Loucy (cell line): ENCODE results near the gene TM9SF3.

Source experiments
- H2AFZ ChIP-seq: fragments of 200-600 bp; sonication (generic); 2 replicates; pipeline ENCODE4 v1.6.0; 2016; ENCODE audit warnings: antibody characterized with exemption, mild to moderate bottlenecking, low read length, moderate library complexity
- H3F3A ChIP-seq: fragments of 200-600 bp; 2 replicates; pipeline ENCODE4 v1.6.0; 2016; ENCODE audit warnings: antibody characterized with exemption, low read depth, mild to moderate bottlenecking
- H3K27me3 ChIP-seq: fragments of 200-600 bp; sonication (generic); 2 replicates; pipeline ENCODE4 v1.6.1; 2014; ENCODE audit warnings: low read length, mild to moderate bottlenecking; ENCODE audit not compliant: insufficient read depth, poor library complexity, severe bottlenecking
- H3K36me3 ChIP-seq: fragments of 200-600 bp; sonication (generic); 2 replicates; pipeline ENCODE4 v1.6.1; 2016; ENCODE audit warnings: low read length; ENCODE audit not compliant: insufficient read depth
- H3K4me1 ChIP-seq: fragments of 200-600 bp; sonication (generic); 2 replicates; pipeline ENCODE4 v1.5.1; 2014; ENCODE audit warnings: low read length, mild to moderate bottlenecking; ENCODE audit not compliant: insufficient read depth, poor library complexity, severe bottlenecking
- H3K4me2 ChIP-seq: fragments of 200-600 bp; sonication (generic); 2 replicates; pipeline ENCODE4 v1.6.0; 2014; ENCODE audit warnings: antibody characterized with exemption, low read length, low read depth, mild to moderate bottlenecking; ENCODE audit not compliant: poor library complexity, severe bottlenecking
- H3K4me3 ChIP-seq: fragments of 200-600 bp; sonication (generic); 2 replicates; pipeline ENCODE4 v1.5.1; 2014; ENCODE audit warnings: low read length, mild to moderate bottlenecking, mixed read lengths; ENCODE audit not compliant: poor library complexity, severe bottlenecking
- H3K79me2 ChIP-seq: fragments of 200-600 bp; sonication (generic); 2 replicates; pipeline ENCODE4 v1.6.1; 2014; ENCODE audit warnings: low read length; ENCODE audit not compliant: insufficient read depth
- H3K9ac ChIP-seq: fragments of 200-600 bp; sonication (generic); 2 replicates; pipeline ENCODE4 v1.6.0; 2014; ENCODE audit warnings: mild to moderate bottlenecking, low read depth, low read length, moderate library complexity; ENCODE audit not compliant: poor library complexity, severe bottlenecking
- H3K9me2 ChIP-seq: fragments of 200-600 bp; sonication (generic); replicated peaks from 2 replicates; pipeline ENCODE4 v1.6.1; 2016; ENCODE audit warnings: low read depth, low read length, mixed read lengths
- H3K9me3 ChIP-seq: fragments of 200-600 bp; sonication (generic); 2 replicates; pipeline ENCODE4 v1.6.1; 2014; ENCODE audit warnings: mild to moderate bottlenecking, antibody characterized with exemption, low read length, low read depth; ENCODE audit not compliant: insufficient read depth
- H4K20me1 ChIP-seq: fragments of 200-600 bp; sonication (generic); 2 replicates; pipeline ENCODE4 v1.6.0; 2014; ENCODE audit warnings: antibody characterized with exemption, low read length, mild to moderate bottlenecking; ENCODE audit not compliant: insufficient read depth, poor library complexity, severe bottlenecking
- CTCF ChIP-seq: fragments of 200-600 bp; sonication (generic); conservative IDR thresholded peaks from 2 replicates; pipeline ENCODE4 v1.5.1; 2014; ENCODE audit warnings: mild to moderate bottlenecking, antibody characterized with exemption, low read length
- EZH2phosphoT487 ChIP-seq: fragments of 200-600 bp; IDR thresholded peaks from 2 replicates; pipeline ENCODE4 v1.6.1; 2018; ENCODE audit warnings: antibody characterized with exemption, mild to moderate bottlenecking, moderate library complexity, borderline replicate concordance

The TM9SF3 gene

DNA sequence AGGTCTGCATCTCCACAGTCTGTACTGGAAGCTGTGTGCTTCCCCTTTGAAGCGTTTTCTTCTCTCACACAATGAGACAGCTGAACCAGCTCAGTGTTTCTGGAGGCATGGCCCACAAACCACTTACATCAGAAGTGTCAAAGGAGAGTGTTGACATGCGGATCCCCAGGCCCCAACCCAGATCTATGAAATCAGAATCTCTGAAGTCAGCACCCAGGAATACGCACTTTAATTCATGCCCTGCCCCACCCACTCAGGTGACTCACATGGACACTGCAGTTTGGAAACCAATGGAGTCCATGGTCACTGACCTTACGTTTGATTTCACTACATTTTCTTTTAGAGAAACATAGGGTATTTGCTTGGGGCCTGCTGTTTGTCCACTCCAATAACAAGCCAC lies 92.1 kb downstream of the TM9SF3 start:
- H4K20me1 ChIP-seq: no peaks in the 10 kb centered on the region

GRCh38 chr10:96493871-96494525 lies 92.8 kb downstream of the TM9SF3 start:
- H4K20me1 ChIP-seq: no peaks in the 10 kb centered on the region
- no peaks in the 10 kb centered on the region for H3K36me3 ChIP-seq
- H3K4me3 ChIP-seq: no peak overlapping the region
- no peaks in the 10 kb centered on the region for H3K9me3 ChIP-seq
- no peaks in the 10 kb centered on the region for H3K79me2 ChIP-seq
- no peaks in the 10 kb centered on the region for H3F3A ChIP-seq
- H2AFZ ChIP-seq: no peak overlapping the region
- H3K4me2 ChIP-seq: no peak overlapping the region
- H3K27me3 ChIP-seq: no peaks in the 10 kb centered on the region
- TF ChIP-seq CTCF (no peak), EZH2phosphoT487 (no peak)
- no peaks in the 10 kb centered on the region for H3K9me2 ChIP-seq
- H3K9ac ChIP-seq: no peak overlapping the region
- no peaks in the 10 kb centered on the region for H3K4me1 ChIP-seq

More for the DNA sequence above, 92.1 kb downstream of the TM9SF3 start:
- Histone ChIP-seq H3K79me2 (no peaks in the 10 kb centered on the region), H3K4me1 (no peaks in the 10 kb centered on the region), H2AFZ (no peak overlapping the region), H3K4me2 (no peak overlapping the region), H3K27me3 (no peaks in the 10 kb centered on the region), H3K9ac (no peak overlapping the region), H3K36me3 (no peaks in the 10 kb centered on the region), H3F3A (no peaks in the 10 kb centered on the region), H3K4me3 (no peak overlapping the region), H3K9me3 (no peaks in the 10 kb centered on the region), H3K9me2 (no peaks in the 10 kb centered on the region)
- TF ChIP-seq CTCF (no peak), EZH2phosphoT487 (no peak)

GRCh38 chr10:96493254-96493653 lies 93.6 kb downstream of the TM9SF3 start:
- Histone ChIP-seq H4K20me1 (no peaks in the 10 kb centered on the region), H3K9me3 (no peaks in the 10 kb centered on the region), H3K36me3 (no peaks in the 10 kb centered on the region), H3K27me3 (no peaks in the 10 kb centered on the region), H3K4me1 (no peaks in the 10 kb centered on the region), H3K9ac (no peak overlapping the region), H3K79me2 (no peaks in the 10 kb centered on the region), H3F3A (no peaks in the 10 kb centered on the region), H3K4me3 (no peak overlapping the region), H3K9me2 (no peaks in the 10 kb centered on the region), H3K4me2 (no peak overlapping the region), H2AFZ (no peak overlapping the region)
- TF ChIP-seq CTCF (no peak), EZH2phosphoT487 (no peak)
